ENCODE results near the gene OR10V1.

The OR10V1 gene

DNA sequence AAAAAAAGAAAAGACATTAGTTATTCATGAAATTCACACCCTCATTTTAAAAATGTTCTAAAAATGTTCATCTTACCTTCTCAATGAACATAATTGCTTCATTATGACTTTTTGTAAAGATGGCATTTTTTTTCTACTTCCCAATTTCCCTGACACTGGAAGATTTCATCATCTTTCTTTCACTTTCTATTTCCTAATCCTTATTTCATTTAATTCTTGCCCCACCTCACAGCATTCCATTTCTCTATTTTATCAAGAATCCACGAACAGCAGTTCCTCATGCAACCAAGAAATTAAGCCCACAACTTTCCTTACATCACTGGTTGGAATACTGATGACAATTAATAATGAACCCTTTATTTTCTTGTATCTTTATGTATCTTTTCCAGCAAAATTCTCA is 46.7 kb downstream of the OR10V1 start:
- peak; percentile 48 for DNase-seq

All from MV-4-11 (cell line).